Amniotic stem cell (primary cell): ENCODE data around the gene S100A6.
"Not testable (repeated sequence)": the region's sequence is repeated elsewhere in the genome, so short reads cannot be mapped to it uniquely, and the experiment has no call there.

Source experiments
- DNase-seq: peaks from one replicate; lab custom pipeline; 2025; lab: John Stamatoyannopoulos, UW

S100A6 gene

GRCh38 chr1:153535242-153536011 is at the start of gene S100A6:
S100A6 (minus strand) TSS chr1:153535991; CDS start chr1:153535339, 652 bp downstream.
- no peak for DNase-seq

- DNase-seq = no peak
Measured at GRCh38 chr1:153585006-153585405, 49.2 kb upstream of the S100A6 start.

GRCh38 chr1:153583976-153584375 is 48.2 kb upstream of the S100A6 start:
- DNase-seq = no peak

GRCh38 chr1:153583514-153583913 is 47.7 kb upstream of the S100A6 start:
- DNase-seq = not testable (repeated sequence)

GRCh38 chr1:153582836-153583235 is 47.0 kb upstream of the S100A6 start:
- DNase-seq = not testable (repeated sequence)

GRCh38 chr1:153578936-153579335 is 43.1 kb upstream of the S100A6 start:
- no peak for DNase-seq

GRCh38 chr1:153578490-153578889 is 42.7 kb upstream of the S100A6 start:
- DNase-seq = no peak

GRCh38 chr1:153577624-153578051 is 41.8 kb upstream of the S100A6 start:
- DNase-seq = no peak

GRCh38 chr1:153577138-153577537 is 41.3 kb upstream of the S100A6 start:
- no peak for DNase-seq

GRCh38 chr1:153575497-153575896 is 39.7 kb upstream of the S100A6 start:
- DNase-seq = not testable (repeated sequence)

- DNase-seq = not testable (repeated sequence)
Measured at GRCh38 chr1:153575081-153575491, 39.3 kb upstream of the S100A6 start.

- no peak for DNase-seq
Measured at GRCh38 chr1:153573351-153573750, 37.6 kb upstream of the S100A6 start.

GRCh38 chr1:153572569-153573015 is 36.8 kb upstream of the S100A6 start:
- DNase-seq = peak; percentile 74

- DNase-seq = no peak
Measured at GRCh38 chr1:153571706-153572105, 35.9 kb upstream of the S100A6 start.

GRCh38 chr1:153570874-153571273 is 35.1 kb upstream of the S100A6 start:
- no peak for DNase-seq

GRCh38 chr1:153569465-153569864 is 33.7 kb upstream of the S100A6 start:
- DNase-seq = no peak

- DNase-seq = peak; percentile 90
Measured at GRCh38 chr1:153568367-153569099, 32.7 kb upstream of the S100A6 start.

GRCh38 chr1:153567621-153568366 is 32.0 kb upstream of the S100A6 start:
- DNase-seq = no peak

GRCh38 chr1:153566414-153567371 is 30.9 kb upstream of the S100A6 start:
- DNase-seq = peak; percentile 96

- DNase-seq = peak; percentile 78
Measured at GRCh38 chr1:153565529-153566374, 30.0 kb upstream of the S100A6 start, which contains the start of gene S100A2. S100A2 (minus strand) TSS chr1:153565844; CDS start chr1:153563877, 1,967 bp downstream.
